Measurements from ENCODE around the gene THAP6.

- TF ChIP-seq REST (IDR thresholded peaks at IDR 0.05) (no peak), USF2 (IDR thresholded peaks at IDR 0.05) (no peak), POLR2A (IDR thresholded peaks at IDR 0.05; ENCODE audit: low read length) (no peak), ZFP36 (IDR thresholded peaks at IDR 0.05; ENCODE audit: borderline replicate concordance, partially characterized antibody) (no peak), CTCF (IDR thresholded peaks at IDR 0.05) (no peak), MAFK (IDR thresholded peaks at IDR 0.05; ENCODE audit: partially characterized antibody) (no peak), FOSB (CRISPR knock-in tag; IDR thresholded peaks at IDR 0.05) (no peak), RAD21 (conservative IDR thresholded peaks at IDR 0.05 in 1 of 2, IDR thresholded peaks at IDR 0.05 in 1 of 2) (no peak), EHMT2 (IDR thresholded peaks at IDR 0.05; ENCODE audit: low read depth) (no peak)
These were observed 10.8 kb downstream of the THAP6 start for GRCh38 chr4:75525086-75525485.

Data from A549 (cell line).